HCT116 (cell line): ENCODE data around the gene APPL2. TPM values are rescaled to one million over a fixed set of nuclear protein-coding genes. Genes with fewer than 3 reads are reported as not detected.
A peak's percentile ranks its signal among the peaks of the same experiment; 100 is the strongest.

ENCODE experiments used
- ATAC-seq: fragments of 200-7000 bp; cut with Tn5 transposase; 2 replicates; pipeline ENCODE4 v1.9.1; 2020; ENCODE audit warnings: mild to moderate bottlenecking, moderate library complexity
- BruUV-seq: library from RNA; stranded (reverse); fragments of 400-500 nt; replicated peaks from 2 replicates; lab custom pipeline; 2021; lab: Mats Ljungman, UMichigan
- CTCF ChIA-PET: fragments of 300-600 bp; sonication (Branson Sonifier 250); formaldehyde crosslinking; loops from one replicate; lab custom pipeline; 2021; ENCODE audit warnings: antibody characterized with exemption; lab: Charles Lee
- POLR2A ChIA-PET: fragments of 300-600, 350-600 bp; sonication (Branson Sonifier 250); formaldehyde crosslinking; loops from one replicate; lab custom pipeline; 2021; ENCODE audit warnings: antibody characterized with exemption; lab: Charles Lee
- RAD21 ChIA-PET, 2 experiments: fragments of 300-600 bp; sonication (Branson Sonifier 250); formaldehyde crosslinking; loops; one replicate each; lab custom pipeline; 2023; ENCODE audit warnings: low total read pairs in 2 of 2; ENCODE audit not compliant: uncharacterized antibody in 2 of 2, unreplicated experiment in 2 of 2, low non-redundant PET in 1 of 2; lab: Charles Lee
- DNase-seq: peaks from one replicate; pipeline ENCODE4 v3.0.0-alpha.2; 2010; ENCODE audit warnings: low read depth, low spot score
- H2AFZ ChIP-seq: fragments of 200-600 bp; shearing (Covaris generic), sonication (generic); 2 replicates; pipeline ENCODE4 v1.6.1; 2017; ENCODE audit warnings: low read depth, mixed run types, mixed read lengths, antibody characterized with exemption, low read length; ENCODE audit not compliant: poor library complexity, severe bottlenecking
- H3K27ac ChIP-seq: 2 replicates; pipeline ENCODE4 v1.5.1; 2012; ENCODE audit warnings: low read depth, low read length
- H3K27me3 ChIP-seq: fragments of 200-600 bp; sonication (generic); 2 replicates; pipeline ENCODE4 v1.6.1; 2016; ENCODE audit warnings: mixed run types, low read length, mixed read lengths; ENCODE audit not compliant: insufficient read depth
- H3K36me3 ChIP-seq, 2 experiments: fragments of 200-500 bp in 1 of 2; fragments of 200-600 bp in 1 of 2; sonication (Bioruptor generic) in 1 of 2; sonication (generic) in 1 of 2; 2 replicates each; pipeline versions ENCODE4 v1.5.1 to v1.6.1; 2014 to 2016; ENCODE audit warnings: low read length in 2 of 2, inconsistent platforms in 1 of 2, mixed read lengths in 1 of 2, mixed run types in 1 of 2; ENCODE audit not compliant: insufficient read depth in 2 of 2, control insufficient read depth in 1 of 2
- H3K4me1 ChIP-seq, 2 experiments: fragments of 200-600 bp in 1 of 2; sonication (generic) in 1 of 2; 2 replicates each; pipeline versions ENCODE4 v1.5.1 to v1.6.1; 2012 to 2017; ENCODE audit warnings: low read length in 2 of 2, inconsistent platforms in 1 of 2, mild to moderate bottlenecking in 1 of 2, mixed read lengths in 1 of 2, mixed run types in 1 of 2, moderate library complexity in 1 of 2; ENCODE audit not compliant: insufficient read depth in 2 of 2, control insufficient read depth in 1 of 2
- H3K4me2 ChIP-seq: fragments of 200-600 bp; sonication (generic); 2 replicates; pipeline ENCODE4 v1.6.1; 2017; ENCODE audit warnings: mixed run types, low read length, mixed read lengths
- H3K4me3 ChIP-seq, 2 experiments: fragments of 200-600 bp in 1 of 2; sonication (generic) in 1 of 2; replicated peaks in 1 of 2; 2 replicates each; pipeline ENCODE4 v1.5.1; 2011 to 2016; ENCODE audit warnings: low read length in 2 of 2, control low read depth in 1 of 2, low read depth in 1 of 2, mild to moderate bottlenecking in 1 of 2, mixed read lengths in 1 of 2, mixed run types in 1 of 2
- H3K79me2 ChIP-seq: fragments of 200-600 bp; sonication (generic); 2 replicates; pipeline ENCODE4 v1.6.1; 2017; ENCODE audit warnings: mild to moderate bottlenecking, mixed run types, low read length, moderate library complexity, mixed read lengths; ENCODE audit not compliant: insufficient read depth
- H3K9ac ChIP-seq: fragments of 200-600 bp; sonication (generic); 2 replicates; pipeline ENCODE4 v1.6.1; 2016; ENCODE audit warnings: low read length, mixed read lengths
- H3K9me2 ChIP-seq: fragments of 200-600 bp; sonication (generic), shearing (Covaris generic); 2 replicates; pipeline ENCODE4 v1.6.1; 2017; ENCODE audit warnings: mixed run types, mild to moderate bottlenecking, moderate library complexity; ENCODE audit not compliant: insufficient read depth
- H3K9me3 ChIP-seq, 2 experiments: fragments of 200-500 bp in 1 of 2; fragments of 200-600 bp in 1 of 2; sonication (Bioruptor generic) in 1 of 2; sonication (generic) in 1 of 2; 2 replicates each; pipeline ENCODE4 v1.6.1; 2014 to 2017; ENCODE audit warnings: low read length in 2 of 2, mixed read lengths in 2 of 2, inconsistent platforms in 1 of 2, low read depth in 1 of 2, mild to moderate bottlenecking in 1 of 2, mixed run types in 1 of 2, moderate library complexity in 1 of 2; ENCODE audit not compliant: control insufficient read depth in 1 of 2, insufficient read depth in 1 of 2
- H4K20me1 ChIP-seq: fragments of 200-600 bp; sonication (generic), shearing (Covaris generic); 2 replicates; pipeline ENCODE4 v1.6.1; 2017; ENCODE audit warnings: mixed run types, mild to moderate bottlenecking, moderate library complexity; ENCODE audit not compliant: insufficient read depth
- CBX3 ChIP-seq: IDR thresholded peaks from 2 replicates; pipeline ENCODE4 v1.6.1; 2012; ENCODE audit warnings: low read depth
- CEBPB ChIP-seq: IDR thresholded peaks from 2 replicates; pipeline ENCODE4 v1.6.1; 2012; ENCODE audit warnings: low read depth
- EGR1 ChIP-seq: IDR thresholded peaks from 2 replicates; pipeline ENCODE4 v1.6.1; 2012; ENCODE audit warnings: low read depth
- ELF1 ChIP-seq: IDR thresholded peaks from 2 replicates; pipeline ENCODE4 v1.6.1; 2012; ENCODE audit warnings: low read depth, borderline replicate concordance
- EZH2 ChIP-seq: fragments of 200-600 bp; sonication (generic); IDR thresholded peaks from 2 replicates; pipeline ENCODE4 v1.6.1; 2017; ENCODE audit warnings: antibody characterized with exemption, mixed run types
- EZH2phosphoT487 ChIP-seq: fragments of 200-600 bp; IDR thresholded peaks from 2 replicates; pipeline ENCODE4 v1.6.1; 2018; ENCODE audit warnings: antibody characterized with exemption, borderline replicate concordance
- FOSL1 ChIP-seq: IDR thresholded peaks from 2 replicates; pipeline ENCODE4 v1.6.1; 2012; ENCODE audit warnings: low read depth
- JUND ChIP-seq: IDR thresholded peaks from 2 replicates; pipeline ENCODE4 v1.6.1; 2012
- POLR2A ChIP-seq: IDR thresholded peaks from 2 replicates; pipeline ENCODE4 v1.7.0; 2011; ENCODE audit warnings: borderline replicate concordance; ENCODE audit not compliant: insufficient read depth, insufficient read length; ENCODE audit errors: extremely low read depth
- POLR2AphosphoS5 ChIP-seq: IDR thresholded peaks from 2 replicates; pipeline ENCODE4 v1.6.1; 2011; ENCODE audit warnings: mild to moderate bottlenecking, low read depth, low read length, moderate library complexity
- RAD21 ChIP-seq: IDR thresholded peaks from 2 replicates; pipeline ENCODE4 v1.6.1; 2012; ENCODE audit warnings: low read depth, mild to moderate bottlenecking
- SIN3A ChIP-seq: IDR thresholded peaks from 2 replicates; pipeline ENCODE4 v1.6.1; 2012; ENCODE audit warnings: low read depth
- SRF ChIP-seq: IDR thresholded peaks from 2 replicates; pipeline ENCODE4 v1.6.1; 2012; ENCODE audit warnings: low read depth
- TCF7L2 ChIP-seq: IDR thresholded peaks from 2 replicates; pipeline ENCODE4 v1.7.0; 2011; ENCODE audit warnings: borderline replicate concordance, inconsistent platforms; ENCODE audit not compliant: insufficient read depth, insufficient read length; ENCODE audit errors: extremely low read depth
- ZFX ChIP-seq: fragments of 450-650 bp; IDR thresholded peaks from 2 replicates; pipeline ENCODE4 v1.6.1; 2017
- intact Hi-C: fragments of 100-400 bp; cut with micrococcal nuclease; formaldehyde crosslinking; loops from 2 replicates; pipeline ENCODE4 v1.10.0; 2022
- total RNA-seq: library from RNA; stranded (reverse); gene quantifications from one replicate; pipeline ENCODE4 v1.2.1, GENCODE V29; 2021; ENCODE audit not compliant: unreplicated experiment
- TF ChIP-seq, protein P1 (sequence below): IDR thresholded peaks from 2 replicates; pipeline ENCODE4 v1.6.1; 2011; ENCODE audit warnings: mild to moderate bottlenecking, low read length, moderate library complexity; ENCODE audit not compliant: insufficient replicate concordance; ENCODE audit errors: extremely low read depth
- TF ChIP-seq, protein P2 (sequence below): IDR thresholded peaks from 2 replicates; pipeline ENCODE4 v1.6.1; 2012
- TF ChIP-seq, protein P3 (sequence below): IDR thresholded peaks from 2 replicates; pipeline ENCODE4 v1.6.1; 2012

The APPL2 gene
- total RNA-seq, 1 experiment from 2014 or later = 22.6 TPM

DNA sequence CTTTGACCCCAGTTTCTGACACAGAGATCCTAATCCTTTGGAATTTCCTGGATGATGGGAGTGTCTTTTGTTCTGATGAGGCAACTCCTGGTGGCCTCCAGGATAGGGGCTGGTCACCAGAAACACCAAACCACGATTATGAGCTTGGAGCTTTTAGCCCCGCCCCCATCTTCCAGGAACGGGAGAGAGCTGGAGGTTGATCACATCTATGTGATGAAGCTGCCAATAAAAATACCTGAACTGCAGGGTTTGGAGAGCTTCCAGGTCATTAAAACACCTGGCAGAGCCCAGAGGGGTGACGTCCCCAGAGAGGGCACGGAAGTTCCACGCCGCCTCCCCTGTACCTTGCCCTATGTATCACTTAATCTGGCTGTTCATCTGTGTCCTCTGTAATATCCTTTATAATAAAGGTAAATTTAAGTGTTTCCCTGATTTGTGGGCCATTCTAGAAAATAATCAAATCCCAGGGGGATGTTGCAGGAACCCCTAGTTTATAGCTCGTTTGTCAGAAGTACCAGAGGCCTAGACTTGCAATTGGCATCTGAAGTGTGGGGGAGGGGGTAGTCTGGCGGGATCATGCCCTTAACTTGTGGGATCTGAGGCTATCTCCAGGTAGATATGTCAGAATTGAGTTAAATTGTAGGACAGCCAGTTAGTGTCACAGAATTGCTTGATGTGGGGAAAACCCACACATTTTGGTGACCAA is 21.2 kb downstream of the APPL2 start:
- DNase-seq = no peak
- no peaks in the 10 kb centered on the region for H4K20me1 ChIP-seq

DNA sequence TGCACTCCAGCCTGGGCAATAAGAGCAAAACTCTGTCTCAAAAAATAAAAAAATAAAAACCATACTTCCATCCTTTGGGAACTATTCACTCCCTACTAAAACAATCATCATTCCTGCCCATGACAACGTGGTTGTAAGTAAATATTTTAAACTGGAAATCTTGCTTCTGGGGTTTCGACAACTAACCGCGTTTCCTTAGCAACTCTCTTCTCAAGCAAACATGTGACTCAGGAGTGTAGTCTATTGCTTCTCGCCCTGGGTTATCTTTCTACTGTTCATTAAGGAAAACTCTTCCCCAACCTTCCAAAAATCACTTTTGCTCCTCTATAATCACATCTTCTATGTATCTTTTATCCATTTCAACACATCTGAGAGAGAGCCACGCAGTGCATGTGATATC is 21.8 kb downstream of the APPL2 start:
- no peak overlapping the region for H3K4me2 ChIP-seq
- no peak for DNase-seq
- no peak for ATAC-seq
- intact Hi-C loops = no loop called here
- H2AFZ ChIP-seq = no peak overlapping the region
- peaks cover 7% of the 10 kb centered on the region in 2 experiments; a peak in 3 of 4 replicates for H3K4me1 ChIP-seq
- H3K27me3 ChIP-seq = no peaks in the 10 kb centered on the region
- TF ChIP-seq TCF7L2 = no peak
- no peak for TF ChIP-seq RAD21
- no peak for TF ChIP-seq CEBPB
- no peak for TF ChIP-seq SRF
- no peak for TF ChIP-seq SIN3A
- TF ChIP-seq EZH2 = no peak
- TF ChIP-seq, protein P1, sequence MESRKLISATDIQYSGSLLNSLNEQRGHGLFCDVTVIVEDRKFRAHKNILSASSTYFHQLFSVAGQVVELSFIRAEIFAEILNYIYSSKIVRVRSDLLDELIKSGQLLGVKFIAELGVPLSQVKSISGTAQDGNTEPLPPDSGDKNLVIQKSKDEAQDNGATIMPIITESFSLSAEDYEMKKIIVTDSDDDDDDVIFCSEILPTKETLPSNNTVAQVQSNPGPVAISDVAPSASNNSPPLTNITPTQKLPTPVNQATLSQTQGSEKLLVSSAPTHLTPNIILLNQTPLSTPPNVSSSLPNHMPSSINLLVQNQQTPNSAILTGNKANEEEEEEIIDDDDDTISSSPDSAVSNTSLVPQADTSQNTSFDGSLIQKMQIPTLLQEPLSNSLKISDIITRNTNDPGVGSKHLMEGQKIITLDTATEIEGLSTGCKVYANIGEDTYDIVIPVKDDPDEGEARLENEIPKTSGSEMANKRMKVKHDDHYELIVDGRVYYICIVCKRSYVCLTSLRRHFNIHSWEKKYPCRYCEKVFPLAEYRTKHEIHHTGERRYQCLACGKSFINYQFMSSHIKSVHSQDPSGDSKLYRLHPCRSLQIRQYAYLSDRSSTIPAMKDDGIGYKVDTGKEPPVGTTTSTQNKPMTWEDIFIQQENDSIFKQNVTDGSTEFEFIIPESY = no peak
- TF ChIP-seq CBX3 = no peak
- no peak for TF ChIP-seq ZFX
- TF ChIP-seq FOSL1 = no peak
- TF ChIP-seq EGR1 = no peak
- TF ChIP-seq, protein P2, sequence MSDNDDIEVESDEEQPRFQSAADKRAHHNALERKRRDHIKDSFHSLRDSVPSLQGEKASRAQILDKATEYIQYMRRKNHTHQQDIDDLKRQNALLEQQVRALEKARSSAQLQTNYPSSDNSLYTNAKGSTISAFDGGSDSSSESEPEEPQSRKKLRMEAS = no peak
- TF ChIP-seq, protein P3, sequence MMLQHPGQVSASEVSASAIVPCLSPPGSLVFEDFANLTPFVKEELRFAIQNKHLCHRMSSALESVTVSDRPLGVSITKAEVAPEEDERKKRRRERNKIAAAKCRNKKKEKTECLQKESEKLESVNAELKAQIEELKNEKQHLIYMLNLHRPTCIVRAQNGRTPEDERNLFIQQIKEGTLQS = no peak
- no peak for TF ChIP-seq EZH2phosphoT487
- TF ChIP-seq ELF1 = no peak
- no peak for TF ChIP-seq POLR2AphosphoS5
- TF ChIP-seq JUND = no peak
- TF ChIP-seq POLR2A = no peak
- no peaks in the 10 kb centered on the region for H3K79me2 ChIP-seq
- H3K9me2 ChIP-seq = no peaks in the 10 kb centered on the region
- H4K20me1 ChIP-seq = no peaks in the 10 kb centered on the region
- no peaks in the 10 kb centered on the region for H3K9me3 ChIP-seq
- no peak overlapping the region for H3K9ac ChIP-seq
- BruUV-seq = no TSS peak
- ChIA-PET CTCF (no interaction called here), RAD21 (no interaction called here), POLR2A (no interaction called here)
- H3K4me3 ChIP-seq = no peak overlapping the region
- no peak overlapping the region for H3K27ac ChIP-seq
- peaks cover 0 to 2% of the 10 kb centered on the region in 2 experiments; a peak in 1 of 4 replicates for H3K36me3 ChIP-seq

More for the DNA sequence above, 21.2 kb downstream of the APPL2 start:
- H3K27ac ChIP-seq = no peak overlapping the region
- no peak overlapping the region for H3K9ac ChIP-seq
- no peaks in the 10 kb centered on the region for H3K79me2 ChIP-seq
- no peaks in the 10 kb centered on the region for H3K27me3 ChIP-seq
- H3K36me3 ChIP-seq = peaks cover 0 to 2% of the 10 kb centered on the region in 2 experiments; a peak in 1 of 4 replicates
- ChIA-PET CTCF (no interaction called here), POLR2A (no interaction called here), RAD21 (no interaction called here)
- H3K4me2 ChIP-seq = no peak overlapping the region
- intact Hi-C loops = loop anchor here (1.0 kb wide), 1 partner anchor 48 kb away; no protein-coding TSS in a partner anchor
- H3K9me2 ChIP-seq = no peaks in the 10 kb centered on the region
- BruUV-seq = no TSS peak
- H2AFZ ChIP-seq = no peak overlapping the region
- no peaks in the 10 kb centered on the region for H3K9me3 ChIP-seq
- ATAC-seq = peak; percentile 69
- TF ChIP-seq POLR2A = no peak
- H3K4me3 ChIP-seq = no peak overlapping the region
- peaks cover 7% of the 10 kb centered on the region in 2 experiments; a peak in 3 of 4 replicates for H3K4me1 ChIP-seq
